ENCODE results near the gene ASIP.
"Not testable (repeated sequence)": the region's sequence is repeated elsewhere in the genome, so short reads cannot be mapped to it uniquely, and the experiment has no call there.

Gene ASIP

DNA sequence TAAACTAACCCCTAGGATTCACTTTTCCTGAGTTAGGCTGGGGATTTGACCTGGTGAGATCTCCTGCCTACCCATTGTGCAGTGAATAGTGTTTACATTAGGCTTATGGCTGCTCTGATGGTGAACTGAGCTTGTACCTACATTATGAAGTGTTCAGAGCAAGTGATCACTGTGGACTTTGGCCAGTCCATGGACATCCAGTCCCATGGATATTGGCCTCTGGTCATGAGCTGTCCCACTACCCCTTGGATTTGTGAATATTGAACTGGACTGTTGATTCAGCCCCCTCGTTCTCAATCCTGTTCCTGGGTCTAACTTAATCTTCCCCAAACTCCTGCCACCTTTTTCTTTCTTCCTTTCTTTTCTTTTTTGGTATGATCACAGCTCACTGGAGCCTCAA is 13.8 kb downstream of the ASIP start:
- Mint-ChIP-seq H3K27me3 (no peaks in the 10 kb centered on the region), H3K27ac (no peak overlapping the region), H3K4me1 (ENCODE audit: low read depth) (peaks cover 5% of the 10 kb centered on the region), H3K36me3 (ENCODE audit: low read depth) (no peaks in the 10 kb centered on the region), H3K9me3 (no peaks in the 10 kb centered on the region), H3K4me3 (no peak overlapping the region)
- DNase-seq = no peak

DNA sequence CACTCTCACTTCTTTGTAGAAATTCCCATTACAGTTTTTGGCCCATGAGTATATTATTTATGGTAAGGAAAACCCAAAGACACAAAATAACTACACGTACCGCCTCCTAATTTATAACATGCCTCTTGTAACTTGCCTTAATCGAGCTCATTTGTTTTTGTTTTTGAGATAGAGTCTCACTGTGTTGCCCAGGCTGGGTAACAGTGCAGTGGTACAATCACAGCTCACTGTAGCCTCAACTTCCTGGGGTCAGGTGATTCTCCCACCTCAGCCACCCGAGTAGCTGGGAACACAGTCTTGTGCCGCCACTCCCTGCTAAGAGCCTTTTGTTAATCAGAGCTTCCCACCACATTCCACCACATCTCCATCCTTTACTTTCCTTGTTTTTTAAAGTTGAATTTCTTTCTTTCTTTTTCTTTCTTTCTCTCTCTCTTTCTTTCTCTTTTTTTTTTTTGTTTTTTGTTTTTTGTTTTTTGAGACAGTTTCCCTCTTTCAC is 15.5 kb downstream of the ASIP start:
- H3K9me3 Mint-ChIP-seq = no peaks in the 10 kb centered on the region
- H3K4me1 Mint-ChIP-seq (ENCODE audit: low read depth) = peaks cover 2% of the 10 kb centered on the region
- DNase-seq = no peak
- no peak overlapping the region for H3K4me3 Mint-ChIP-seq
- no peaks in the 10 kb centered on the region for H3K27me3 Mint-ChIP-seq
- H3K27ac Mint-ChIP-seq = no peak overlapping the region
- H3K36me3 Mint-ChIP-seq (ENCODE audit: low read depth) = no peaks in the 10 kb centered on the region

DNA sequence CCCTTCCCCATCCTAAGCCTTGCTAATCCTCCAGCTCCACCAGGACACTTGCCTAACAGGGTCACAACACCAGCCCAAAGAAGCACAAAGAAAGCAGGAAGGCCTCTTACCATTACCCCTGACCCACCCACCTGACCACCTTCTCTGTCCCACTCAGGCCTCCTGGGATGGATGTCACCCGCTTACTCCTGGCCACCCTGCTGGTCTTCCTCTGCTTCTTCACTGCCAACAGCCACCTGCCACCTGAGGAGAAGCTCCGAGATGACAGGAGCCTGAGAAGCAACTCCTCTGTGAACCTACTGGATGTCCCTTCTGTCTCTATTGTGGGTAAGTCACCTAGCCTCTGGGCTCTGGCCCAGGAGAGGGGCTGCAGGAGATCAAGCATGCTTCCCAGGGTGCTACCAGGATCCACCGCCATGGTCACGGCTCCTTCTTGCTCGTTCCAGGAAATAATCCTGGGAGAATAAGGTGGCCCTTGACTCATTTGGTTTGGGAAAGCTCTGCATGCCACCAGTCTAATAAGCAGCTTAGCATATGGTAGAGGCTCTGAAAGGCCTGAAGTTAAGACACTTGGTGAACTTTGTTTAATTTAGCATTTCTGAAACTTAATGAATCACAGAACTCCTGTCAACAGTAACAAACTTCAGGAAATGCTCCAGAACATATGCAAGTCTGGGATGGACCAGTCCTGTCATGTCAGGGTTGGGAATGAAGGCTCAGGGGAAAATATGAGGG is 19.2 kb downstream of the ASIP start:
- Mint-ChIP-seq H3K4me3 (no peak overlapping the region), H3K27me3 (no peaks in the 10 kb centered on the region), H3K4me1 (ENCODE audit: low read depth) (no peaks in the 10 kb centered on the region), H3K9me3 (no peaks in the 10 kb centered on the region), H3K27ac (no peak overlapping the region), H3K36me3 (ENCODE audit: low read depth) (no peaks in the 10 kb centered on the region)
- no peak for DNase-seq

DNA sequence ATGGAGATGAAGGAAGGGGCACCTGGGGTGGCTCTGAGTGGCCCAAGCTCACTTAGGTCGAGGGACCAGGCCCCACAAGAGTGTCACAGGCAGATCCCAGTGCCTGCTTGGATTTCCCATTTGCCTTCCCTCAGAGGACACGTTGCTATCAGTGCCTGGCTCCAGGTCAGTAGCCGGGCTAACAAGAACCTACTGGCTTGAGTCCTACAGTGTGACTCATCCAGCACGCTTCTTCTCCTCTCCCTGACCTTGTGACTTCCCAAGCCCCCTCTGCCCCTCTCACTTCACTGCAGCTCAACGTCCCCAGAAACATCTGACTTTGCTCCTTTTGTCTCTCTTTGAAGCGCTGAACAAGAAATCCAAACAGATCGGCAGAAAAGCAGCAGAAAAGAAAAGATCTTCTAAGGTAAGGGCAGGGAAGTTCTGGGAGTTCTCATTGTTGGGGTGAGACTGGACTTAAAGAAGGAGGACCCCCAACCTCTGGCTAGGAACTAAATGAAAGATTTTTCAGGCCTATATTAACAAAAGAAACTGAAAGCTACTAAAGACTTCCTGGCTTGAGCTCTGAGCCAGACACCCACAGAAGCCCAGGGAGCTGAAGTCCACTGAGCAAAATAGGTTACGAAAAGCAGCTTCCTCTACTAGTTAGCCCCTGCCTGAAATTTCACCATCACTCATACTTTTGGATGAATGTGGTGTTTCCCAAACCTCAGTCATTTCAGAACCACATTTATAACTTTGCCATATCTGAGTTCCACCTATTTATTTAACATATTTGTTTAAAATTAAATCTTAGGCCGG is 21.5 kb downstream of the ASIP start:
- Mint-ChIP-seq H3K27me3 (peaks cover 2% of the 10 kb centered on the region), H3K4me3 (no peak overlapping the region), H3K4me1 (ENCODE audit: low read depth) (no peaks in the 10 kb centered on the region), H3K27ac (no peak overlapping the region), H3K9me3 (no peaks in the 10 kb centered on the region), H3K36me3 (ENCODE audit: low read depth) (no peaks in the 10 kb centered on the region)
- no peak for DNase-seq

DNA sequence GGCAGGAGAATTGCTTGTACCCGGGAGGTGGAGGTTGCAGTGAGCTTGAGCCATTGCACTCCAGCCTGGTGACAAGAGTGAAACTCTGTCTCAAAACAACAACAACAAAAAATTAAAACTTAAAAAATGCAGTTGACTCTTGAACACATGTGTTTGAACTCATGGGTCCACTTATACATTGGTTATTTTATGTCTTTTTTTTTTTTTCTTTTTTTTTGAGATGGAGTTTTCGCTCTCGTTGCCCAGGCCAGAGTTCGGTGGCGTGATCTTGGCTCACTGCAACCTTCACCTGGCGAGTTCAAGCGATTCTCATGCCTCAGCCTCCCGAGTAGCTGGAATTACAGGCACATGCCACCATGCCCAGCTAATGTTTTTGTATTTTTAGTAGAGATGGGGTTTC is 22.2 kb downstream of the ASIP start:
- not testable (repeated sequence) for H3K4me1 Mint-ChIP-seq (ENCODE audit: low read depth); H3K36me3 Mint-ChIP-seq (ENCODE audit: low read depth); DNase-seq; H3K4me3 Mint-ChIP-seq; H3K27ac Mint-ChIP-seq; H3K9me3 Mint-ChIP-seq; H3K27me3 Mint-ChIP-seq

DNA sequence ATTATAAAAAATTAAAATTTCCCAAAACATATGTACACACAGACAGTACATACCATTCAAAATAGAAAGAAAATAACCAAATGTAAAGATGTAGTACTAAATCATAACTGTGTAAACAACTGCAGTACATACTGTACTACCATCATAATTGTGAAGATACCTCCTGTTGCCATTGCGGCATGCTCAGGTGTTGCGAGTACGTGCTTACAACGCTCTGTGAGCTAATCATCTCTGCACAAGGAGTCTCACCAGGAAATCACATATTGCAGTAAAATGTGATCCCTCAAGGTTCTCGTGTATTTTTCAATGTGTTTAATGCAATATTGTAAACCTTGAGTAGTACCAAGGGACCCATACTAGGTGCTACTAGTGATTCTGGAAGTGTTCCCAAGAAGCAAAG is 22.9 kb downstream of the ASIP start:
- Mint-ChIP-seq H3K36me3 (ENCODE audit: low read depth) (no peaks in the 10 kb centered on the region), H3K27ac (no peak overlapping the region), H3K9me3 (no peaks in the 10 kb centered on the region), H3K4me1 (ENCODE audit: low read depth) (peaks cover 2% of the 10 kb centered on the region), H3K4me3 (no peak overlapping the region), H3K27me3 (peaks cover 9% of the 10 kb centered on the region)
- DNase-seq = no peak

DNA sequence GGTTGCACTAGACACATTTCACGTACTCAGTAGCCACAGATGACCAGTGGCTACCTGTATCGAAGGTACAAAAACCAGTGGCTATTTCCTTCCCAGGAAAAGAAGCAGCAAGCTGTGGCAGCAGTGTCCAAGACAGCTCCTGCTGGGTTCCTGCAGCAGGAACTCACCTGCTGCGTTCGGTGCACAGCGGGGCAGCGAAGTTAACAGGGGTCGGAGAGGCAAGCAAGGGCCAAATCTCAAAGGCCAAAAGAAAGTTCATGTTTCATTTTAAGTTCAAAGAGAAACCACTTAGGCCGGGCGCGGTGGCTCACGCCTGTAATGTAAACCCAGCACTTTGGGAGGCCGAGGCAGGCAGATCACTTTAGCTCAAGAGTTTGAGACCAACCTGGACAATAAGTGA is 26.9 kb downstream of the ASIP start:
- Mint-ChIP-seq H3K27me3 (peaks cover 19% of the 10 kb centered on the region), H3K9me3 (no peaks in the 10 kb centered on the region), H3K4me3 (no peak overlapping the region), H3K4me1 (ENCODE audit: low read depth) (peaks cover 15% of the 10 kb centered on the region), H3K27ac (no peak overlapping the region), H3K36me3 (ENCODE audit: low read depth) (peaks cover 16% of the 10 kb centered on the region)
- DNase-seq = no peak

DNA sequence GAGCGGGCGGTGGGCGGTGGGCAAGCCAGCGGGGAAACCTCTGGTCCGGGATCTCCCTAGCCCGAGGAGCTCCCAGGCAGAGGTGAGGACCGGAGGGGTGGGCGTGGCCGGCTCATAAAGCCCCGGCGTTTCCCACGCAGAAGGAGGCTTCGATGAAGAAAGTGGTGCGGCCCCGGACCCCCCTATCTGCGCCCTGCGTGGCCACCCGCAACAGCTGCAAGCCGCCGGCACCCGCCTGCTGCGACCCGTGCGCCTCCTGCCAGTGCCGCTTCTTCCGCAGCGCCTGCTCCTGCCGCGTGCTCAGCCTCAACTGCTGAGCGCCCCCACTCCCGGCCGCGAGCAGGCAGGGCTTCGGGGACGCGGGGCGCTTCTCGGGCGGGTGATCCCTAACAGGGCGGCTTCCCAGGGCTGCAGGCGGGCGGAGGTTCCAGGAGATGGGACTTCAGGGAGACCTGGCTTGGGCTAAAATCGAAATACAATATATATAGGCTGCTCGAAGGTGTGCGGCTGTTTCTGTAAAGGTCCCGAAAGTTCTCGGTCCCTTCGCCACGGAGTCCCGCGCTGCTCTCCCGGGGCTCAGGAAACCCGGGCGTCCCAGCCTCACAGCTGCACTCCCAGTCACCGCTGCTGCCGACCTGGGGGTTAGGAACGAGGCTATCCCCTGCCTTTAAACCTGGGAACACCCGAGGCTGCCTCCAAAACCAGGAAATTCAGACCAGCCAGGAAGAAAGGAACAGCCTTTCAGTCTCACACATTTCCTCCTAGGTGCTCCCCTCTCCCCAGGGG is 27.8 kb downstream of the ASIP start:
- Mint-ChIP-seq H3K4me3 (peak overlapping the region; percentile 35), H3K36me3 (ENCODE audit: low read depth) (peaks cover 25% of the 10 kb centered on the region), H3K27me3 (peaks cover 19% of the 10 kb centered on the region), H3K27ac (no peak overlapping the region), H3K4me1 (ENCODE audit: low read depth) (peaks cover 15% of the 10 kb centered on the region), H3K9me3 (no peaks in the 10 kb centered on the region)
- peak; percentile 51 for DNase-seq

DNA sequence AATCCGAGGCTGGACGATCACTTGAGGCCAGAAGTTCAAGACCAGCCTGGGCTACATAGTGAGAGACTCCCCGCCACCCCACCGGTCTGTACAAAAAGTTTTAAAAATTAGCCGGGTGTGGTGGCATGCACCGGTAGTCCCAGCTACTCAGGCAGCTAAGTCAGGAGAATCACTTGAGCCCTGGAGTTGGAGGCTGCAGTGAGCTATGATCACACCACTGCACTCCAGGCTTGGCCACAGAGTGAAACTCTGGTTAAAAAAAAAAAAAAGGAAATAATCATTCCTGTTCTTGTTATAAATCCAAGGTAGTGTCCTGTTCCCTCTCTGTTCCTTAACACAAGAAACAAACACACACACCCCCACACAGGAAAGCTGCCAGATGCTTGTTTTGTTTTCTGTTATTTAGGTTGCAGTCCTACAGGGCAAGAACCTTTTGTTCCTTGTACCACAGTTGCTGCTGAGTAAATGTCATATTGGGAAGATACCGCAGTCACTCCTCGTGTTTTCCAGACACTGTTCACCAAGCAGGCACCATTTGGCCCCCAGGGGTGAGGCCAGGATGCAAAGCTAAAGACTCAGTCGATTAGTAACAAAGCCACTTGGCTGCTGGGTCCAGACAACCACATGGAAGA is 28.9 kb downstream of the ASIP start:
- DNase-seq = no peak
- peaks cover 19% of the 10 kb centered on the region for H3K27me3 Mint-ChIP-seq
- H3K4me1 Mint-ChIP-seq (ENCODE audit: low read depth) = peaks cover 15% of the 10 kb centered on the region
- H3K4me3 Mint-ChIP-seq = no peak overlapping the region
- no peaks in the 10 kb centered on the region for H3K9me3 Mint-ChIP-seq
- peaks cover 34% of the 10 kb centered on the region for H3K36me3 Mint-ChIP-seq (ENCODE audit: low read depth)
- no peak overlapping the region for H3K27ac Mint-ChIP-seq

DNA sequence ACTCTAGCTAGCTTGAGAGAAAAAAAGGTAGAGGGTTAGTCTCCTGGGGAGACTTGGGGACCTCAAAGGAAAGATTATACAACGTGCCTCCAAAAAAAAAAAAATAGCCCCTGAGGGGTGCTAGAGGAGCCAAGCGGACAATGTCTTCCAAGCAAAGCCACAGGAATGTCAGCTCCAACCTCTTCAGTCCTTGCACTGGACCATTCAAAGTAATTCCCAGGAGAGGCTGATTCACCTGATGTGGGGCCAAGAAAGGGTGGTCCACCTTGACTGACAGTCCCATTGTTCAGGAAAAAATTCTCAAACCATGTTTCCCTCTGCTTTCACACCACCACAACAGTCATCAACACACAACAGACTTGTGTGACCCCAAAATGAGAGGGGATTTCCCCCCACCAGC is 30.7 kb downstream of the ASIP start:
- H3K4me3 Mint-ChIP-seq = no peak overlapping the region
- H3K36me3 Mint-ChIP-seq (ENCODE audit: low read depth) = peaks cover 51% of the 10 kb centered on the region
- no peak overlapping the region for H3K27ac Mint-ChIP-seq
- DNase-seq = no peak
- H3K4me1 Mint-ChIP-seq (ENCODE audit: low read depth) = peaks cover 15% of the 10 kb centered on the region
- H3K9me3 Mint-ChIP-seq = no peaks in the 10 kb centered on the region
- peaks cover 19% of the 10 kb centered on the region for H3K27me3 Mint-ChIP-seq

DNA sequence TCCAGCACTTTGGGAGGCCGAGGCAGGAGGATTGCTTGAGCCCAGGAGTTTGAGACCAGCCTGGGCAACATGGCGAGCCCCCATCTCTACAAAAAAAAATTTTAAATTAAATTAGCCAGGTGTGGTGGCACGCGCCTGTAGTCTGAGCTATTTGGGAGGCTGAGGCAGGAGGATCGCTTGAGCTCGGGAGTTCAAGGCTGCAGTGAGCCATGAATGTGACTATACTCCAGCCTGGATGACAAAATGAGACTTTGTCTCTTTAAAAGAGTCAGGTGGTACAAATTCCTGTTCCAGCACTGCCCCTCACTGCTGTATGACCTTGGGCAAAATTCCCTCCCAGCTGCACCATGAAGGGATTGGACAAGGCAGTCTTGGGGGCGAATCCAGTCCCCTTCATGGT is 33.5 kb downstream of the ASIP start:
- Mint-ChIP-seq H3K27me3 (peaks cover 4% of the 10 kb centered on the region), H3K27ac (no peak overlapping the region), H3K4me3 (no peak overlapping the region), H3K4me1 (ENCODE audit: low read depth) (peaks cover 10% of the 10 kb centered on the region), H3K9me3 (no peaks in the 10 kb centered on the region), H3K36me3 (ENCODE audit: low read depth) (peaks cover 77% of the 10 kb centered on the region)
- no peak for DNase-seq

DNA sequence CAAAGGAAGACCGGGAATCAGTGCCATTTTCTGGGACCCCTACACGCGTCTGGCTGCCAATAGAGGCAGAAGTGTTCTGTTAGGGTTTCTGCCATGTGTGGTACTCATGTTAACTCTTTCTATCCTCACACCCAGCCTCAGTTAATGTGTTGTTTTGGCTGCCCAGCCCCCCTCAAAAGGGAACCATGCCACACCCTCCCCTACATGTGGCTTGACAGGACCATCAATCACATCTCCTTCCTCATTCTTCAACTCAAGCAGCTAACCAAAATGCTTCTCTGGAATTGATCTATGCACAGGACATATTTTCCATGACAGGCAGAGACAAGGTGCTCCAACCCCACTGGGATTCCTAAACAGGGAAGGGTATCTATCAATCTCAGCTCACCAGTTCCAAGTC is 40.0 kb downstream of the ASIP start:
- DNase-seq = no peak
- H3K9me3 Mint-ChIP-seq = no peaks in the 10 kb centered on the region
- H3K27me3 Mint-ChIP-seq = no peaks in the 10 kb centered on the region
- peaks cover 98% of the 10 kb centered on the region for H3K36me3 Mint-ChIP-seq (ENCODE audit: low read depth)
- H3K27ac Mint-ChIP-seq = no peak overlapping the region
- H3K4me1 Mint-ChIP-seq (ENCODE audit: low read depth) = no peaks in the 10 kb centered on the region
- no peak overlapping the region for H3K4me3 Mint-ChIP-seq

DNA sequence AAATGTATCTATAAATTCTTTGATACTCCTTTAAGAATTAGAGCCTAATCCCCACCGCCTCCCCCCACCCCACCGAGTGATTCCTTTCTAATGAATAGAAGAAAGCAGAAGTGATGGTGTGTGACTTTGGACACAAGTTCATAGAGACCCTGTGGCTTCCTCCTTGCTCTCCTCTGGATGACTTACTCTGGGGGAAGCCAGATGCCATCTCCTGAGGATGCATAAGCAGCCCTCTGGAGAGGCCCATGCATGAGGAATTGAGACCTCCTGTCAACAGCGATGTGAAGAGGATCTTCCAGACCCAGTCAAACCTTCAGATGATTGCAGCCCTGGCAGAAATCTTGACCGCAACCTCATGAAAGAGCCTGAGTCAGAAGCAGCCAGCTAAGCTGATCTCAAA is 40.8 kb downstream of the ASIP start:
- Mint-ChIP-seq H3K27me3 (no peaks in the 10 kb centered on the region), H3K4me1 (ENCODE audit: low read depth) (no peaks in the 10 kb centered on the region), H3K36me3 (ENCODE audit: low read depth) (peaks cover 98% of the 10 kb centered on the region), H3K9me3 (no peaks in the 10 kb centered on the region), H3K4me3 (no peak overlapping the region), H3K27ac (peak overlapping the region; percentile 14)
- DNase-seq = no peak

DNA sequence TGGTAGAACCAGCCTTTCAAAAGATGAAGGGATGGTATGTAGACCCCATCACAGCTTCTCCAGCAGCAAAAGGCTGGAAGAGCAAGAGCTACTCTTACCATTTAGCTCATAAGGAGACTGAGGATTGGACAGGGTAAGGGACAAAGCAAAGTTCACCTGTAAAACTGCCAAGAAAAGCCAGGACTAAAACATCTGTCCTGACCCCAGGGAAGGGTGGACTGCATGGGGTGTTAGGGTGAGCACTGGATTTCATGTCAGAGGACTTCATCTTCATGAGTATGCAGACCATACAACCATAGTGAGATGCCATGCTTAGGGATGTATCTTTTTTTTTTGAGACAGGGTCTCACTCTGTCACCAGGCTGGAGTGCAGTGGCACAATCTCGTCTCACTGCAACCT is 42.6 kb downstream of the ASIP start:
- Mint-ChIP-seq H3K27me3 (no peaks in the 10 kb centered on the region), H3K36me3 (ENCODE audit: low read depth) (peaks cover 98% of the 10 kb centered on the region), H3K9me3 (no peaks in the 10 kb centered on the region), H3K4me3 (no peak overlapping the region), H3K27ac (no peak overlapping the region), H3K4me1 (ENCODE audit: low read depth) (no peaks in the 10 kb centered on the region)
- no peak for DNase-seq

All from activated T-cell treated with anti-CD3 and anti-CD28 coated beads, Interleukin-2, amount 50 U/mL, for 24 hours (primary cell).